Ureter (tissue), 1 donor: ENCODE data around the gene SELENOH. TPM values are rescaled to one million over a fixed set of nuclear protein-coding genes. Genes with fewer than 3 reads are reported as not detected.

Source experiments
- DNase-seq: peaks from one replicate; pipeline ENCODE4 v3.0.0-alpha.2; 2020; ENCODE audit warnings: low spot score
- total RNA-seq: library from RNA; stranded (reverse); gene quantifications from one replicate; pipeline ENCODE4 v1.2.4, GENCODE V29; 2023
- donor health status: DM: yes; HTN: yes; CAD: no.

The SELENOH gene
- total RNA-seq, 1 donor from 2014 or later = 111 TPM

DNA sequence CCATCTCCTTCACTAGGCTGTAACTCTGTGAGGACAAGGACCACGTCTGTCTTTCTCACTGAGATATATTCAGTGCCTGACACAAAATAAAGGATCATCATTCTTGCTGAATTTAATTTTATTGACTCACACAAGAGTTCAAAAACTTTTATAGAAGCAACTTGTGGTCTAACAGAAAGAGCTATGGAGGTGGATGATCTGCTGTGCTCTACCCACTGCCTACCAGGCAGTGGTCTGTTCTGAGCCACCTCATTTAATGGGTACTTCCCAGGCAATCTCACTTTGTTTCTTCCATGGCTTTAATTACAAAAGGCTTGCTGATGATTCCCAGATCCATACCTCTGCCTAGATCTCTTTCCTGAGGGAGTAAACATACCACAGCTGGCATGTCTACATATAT, 5.6 kb downstream of the SELENOH start:
- DNase-seq = no peak

DNA sequence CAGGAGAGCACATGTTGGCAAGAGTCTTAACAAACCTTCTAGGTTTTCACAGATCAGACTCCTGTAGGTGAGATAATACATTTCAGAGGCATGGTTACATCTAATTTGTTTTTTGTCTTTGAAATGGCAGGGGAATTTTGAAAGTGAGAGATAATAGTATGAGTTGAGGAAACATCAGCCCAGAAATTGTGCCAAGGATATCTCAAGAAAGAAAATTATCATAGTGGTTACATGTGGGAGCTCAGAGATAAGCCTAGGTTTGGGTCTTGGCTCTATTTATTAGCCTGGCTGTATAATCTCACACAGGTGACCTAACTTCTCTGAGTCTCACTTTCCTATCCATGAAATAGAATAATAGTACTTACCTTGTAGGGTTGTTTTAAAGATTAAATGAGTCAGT, 9.9 kb downstream of the SELENOH start:
- DNase-seq = no peak

DNA sequence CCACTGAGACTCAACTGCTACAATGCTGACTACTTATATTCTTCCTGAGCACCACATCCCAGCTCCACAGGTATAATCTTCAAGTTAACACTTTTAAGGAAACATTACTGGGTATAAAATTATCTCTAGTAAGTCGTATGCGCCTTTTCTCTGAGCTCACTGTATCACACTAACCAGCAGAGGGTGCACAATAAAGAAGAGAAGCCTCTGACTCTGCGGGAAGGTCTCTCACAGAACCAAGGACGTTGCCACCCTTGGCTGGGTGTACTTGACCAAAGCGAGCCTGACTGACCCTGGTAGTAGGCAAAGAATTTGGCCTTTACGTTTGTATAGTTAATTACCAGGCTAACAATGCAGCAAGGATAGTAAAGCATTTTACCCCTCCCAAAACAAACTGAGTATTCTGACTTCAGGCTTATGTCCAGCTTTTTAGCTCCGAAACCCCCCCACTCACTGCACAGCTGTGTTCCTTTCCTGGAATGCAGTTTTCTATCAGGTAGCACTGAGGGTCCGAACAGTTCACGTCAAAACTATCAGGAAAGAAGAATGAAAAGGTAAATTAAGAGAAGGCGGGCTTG, 10.5 kb downstream of the SELENOH start, which contains the start of gene BTBD18:
BTBD18 (minus strand) TSS at position 144 of the 578 bp plus-strand sequence. CDS start 631 bp downstream, outside the sequence.
- no peak for DNase-seq

DNA sequence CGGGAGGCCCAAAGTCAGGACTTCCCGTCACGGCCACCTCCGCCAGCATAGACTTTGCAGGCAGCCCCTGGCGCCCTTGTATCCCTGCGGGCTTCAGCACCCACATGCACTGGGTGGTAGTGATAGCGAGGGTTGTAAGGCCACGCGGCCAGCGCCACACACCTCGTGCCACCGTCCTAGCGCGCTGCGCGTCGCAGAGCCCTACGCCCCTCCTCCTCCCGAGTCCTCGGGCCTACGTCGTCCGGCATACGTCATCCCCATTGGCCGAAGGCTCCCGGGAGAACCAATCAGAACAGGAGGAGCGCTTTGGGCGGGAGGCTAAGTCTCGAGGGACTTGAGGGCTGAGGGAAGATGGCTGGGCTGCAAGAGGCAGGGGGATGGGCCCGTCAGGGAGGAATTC, 11.7 kb downstream of the SELENOH start:
- no peak for DNase-seq

DNA sequence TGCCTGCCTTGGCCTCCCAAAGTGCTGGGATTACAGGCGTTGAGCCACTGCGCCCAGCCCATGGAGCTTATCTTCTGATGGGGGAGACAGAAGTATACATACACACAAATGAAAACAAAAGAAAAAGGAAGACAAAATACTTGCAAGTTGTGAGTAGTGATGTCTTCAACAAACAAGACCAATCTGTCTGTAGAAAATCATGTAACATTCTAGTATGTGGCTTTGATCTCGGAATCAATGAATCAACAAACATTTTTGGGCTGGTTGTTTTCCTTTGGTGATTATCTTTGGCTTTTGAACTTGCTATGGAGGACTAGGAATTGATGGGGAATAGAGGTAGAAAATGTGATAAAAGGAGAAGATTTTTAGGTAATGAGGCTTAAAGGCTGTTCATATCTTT, 16.9 kb downstream of the SELENOH start:
- DNase-seq = no peak

DNA sequence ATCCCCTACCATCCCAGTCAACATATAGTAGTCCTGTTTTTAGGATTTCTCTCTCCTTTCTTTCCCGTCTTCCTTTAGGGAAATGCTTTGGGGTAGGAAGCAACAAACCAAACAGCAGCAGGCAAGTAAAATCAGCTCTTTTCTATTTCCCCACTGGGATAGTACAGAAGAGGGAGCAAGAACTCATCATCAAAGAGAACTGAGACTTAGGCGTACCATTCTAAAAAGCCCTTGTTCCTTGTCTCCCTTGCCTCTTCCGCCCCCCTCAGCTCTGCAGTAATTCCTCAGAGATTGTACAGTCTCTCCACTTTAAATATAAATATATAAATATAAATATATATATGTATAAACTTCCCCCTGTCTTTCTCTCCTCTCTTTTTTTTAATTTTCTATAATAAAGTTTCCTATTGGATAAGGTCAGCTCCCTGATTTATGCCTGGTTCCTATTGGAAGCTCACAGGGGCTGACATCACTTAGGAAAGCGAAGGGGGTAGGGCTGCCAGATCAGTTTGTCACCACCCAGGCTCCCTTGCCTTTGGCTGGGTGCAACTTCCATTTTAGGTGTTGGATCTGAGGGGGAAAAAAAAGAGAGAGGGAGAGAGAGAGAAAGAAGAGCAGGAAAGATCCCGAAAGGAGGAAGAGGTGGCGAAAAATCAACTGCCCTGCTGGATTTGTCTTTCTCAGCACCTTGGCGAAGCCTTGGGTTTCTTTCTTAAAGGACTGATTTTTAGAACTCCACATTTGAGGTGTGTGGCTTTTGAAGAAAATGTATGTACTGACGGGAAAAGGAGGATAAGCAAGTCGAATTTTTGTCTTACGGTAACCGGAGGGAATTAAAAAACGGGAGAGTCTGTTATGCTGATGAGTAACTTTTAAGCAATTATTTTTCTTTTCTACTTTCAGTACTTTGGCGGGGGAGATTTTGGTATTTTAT, 20.3 kb downstream of the SELENOH start, which contains the start of gene CTNND1:
CTNND1 (plus strand) TSS at position 502 of the 934 bp plus-strand sequence. CDS start 29,677 bp downstream, outside the sequence.
- peak; percentile 93 for DNase-seq

DNA sequence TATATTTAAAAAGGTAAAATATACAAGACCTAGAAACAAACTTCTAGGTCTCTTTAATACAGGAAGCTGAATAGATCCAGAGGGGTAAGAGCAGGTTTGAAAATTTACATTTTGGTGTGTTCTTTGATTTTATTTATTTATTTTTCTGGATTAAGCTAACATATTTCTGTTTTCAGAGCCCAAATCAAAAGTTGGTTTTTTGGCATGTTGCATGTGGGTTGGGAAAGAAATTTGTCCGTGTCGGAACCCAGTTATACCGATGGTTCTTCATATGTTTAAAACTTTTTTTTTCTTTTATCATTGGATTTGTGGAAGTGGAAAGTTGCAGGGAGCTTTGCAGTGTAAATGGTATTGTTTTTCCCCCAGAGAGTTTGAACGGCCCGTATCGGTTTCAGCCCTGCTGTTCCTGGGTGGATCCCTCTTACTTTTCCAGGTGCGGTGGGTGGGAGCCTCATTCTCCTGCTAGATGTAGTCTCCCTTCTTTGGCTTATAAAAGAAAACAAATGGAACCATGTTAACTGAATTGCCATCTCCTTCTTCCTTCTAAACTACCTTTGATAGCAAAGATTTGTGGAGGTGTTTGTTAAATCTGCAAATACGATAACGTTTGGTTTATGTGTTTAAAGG, 21.1 kb downstream of the SELENOH start:
- no peak for DNase-seq

DNA sequence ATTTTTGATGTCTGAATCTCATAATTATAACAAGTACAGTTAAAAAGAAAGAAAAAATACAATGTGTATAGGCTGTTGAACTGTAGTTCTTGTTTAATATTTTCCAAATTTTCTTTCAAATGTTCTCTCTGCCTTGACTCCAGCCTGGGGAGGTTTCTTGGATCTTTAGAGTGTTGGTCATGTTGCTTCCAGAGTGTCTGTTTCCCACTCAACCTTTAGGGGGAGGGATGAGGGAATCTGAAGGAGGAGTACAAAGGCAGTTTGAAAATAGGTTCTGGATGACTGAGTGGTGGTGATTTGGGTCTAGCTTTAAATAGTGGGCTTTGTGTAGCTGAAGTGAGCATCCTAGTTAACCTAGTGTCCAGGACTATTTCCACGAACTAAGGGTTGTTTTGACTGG, 22.3 kb downstream of the SELENOH start:
- no peak for DNase-seq

DNA sequence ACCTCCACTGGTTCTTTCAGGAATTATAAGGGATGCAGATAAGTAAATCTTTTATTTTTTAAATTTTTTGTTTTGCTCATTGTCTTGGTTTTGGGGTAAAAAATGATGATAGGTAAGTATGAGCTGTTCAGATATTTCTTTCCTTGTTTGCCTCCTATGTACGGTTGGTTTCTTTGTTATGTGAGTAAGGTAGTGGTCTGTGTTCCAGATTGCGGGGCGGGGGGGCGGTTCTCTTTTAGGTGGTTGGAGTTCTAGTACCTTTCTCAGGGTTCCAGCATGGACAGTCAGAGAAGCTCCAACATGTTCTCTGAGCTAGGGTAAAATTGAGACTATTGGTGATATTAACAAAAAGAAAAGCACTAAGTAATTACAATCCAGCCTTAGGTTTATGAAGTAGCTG, 22.7 kb downstream of the SELENOH start:
- no peak for DNase-seq

DNA sequence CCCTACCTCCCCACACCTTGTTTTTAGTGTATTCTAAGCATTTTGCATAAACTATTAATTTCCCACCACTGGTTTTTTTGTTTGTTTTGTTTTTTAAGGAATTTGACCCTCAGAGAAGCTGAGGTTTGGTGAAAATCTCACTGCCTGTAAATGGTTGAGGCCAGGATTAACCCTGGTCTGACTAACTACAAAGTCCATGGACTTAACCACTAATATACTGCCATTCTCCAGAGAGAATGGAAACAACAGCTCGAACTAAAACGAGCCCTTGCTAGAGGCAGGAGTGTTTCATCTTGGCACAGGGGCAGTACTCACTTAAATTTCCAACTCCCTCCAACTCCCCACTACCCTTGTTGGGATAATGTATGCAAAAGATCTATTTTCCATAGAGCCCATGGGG, 23.3 kb downstream of the SELENOH start:
- no peak for DNase-seq

DNA sequence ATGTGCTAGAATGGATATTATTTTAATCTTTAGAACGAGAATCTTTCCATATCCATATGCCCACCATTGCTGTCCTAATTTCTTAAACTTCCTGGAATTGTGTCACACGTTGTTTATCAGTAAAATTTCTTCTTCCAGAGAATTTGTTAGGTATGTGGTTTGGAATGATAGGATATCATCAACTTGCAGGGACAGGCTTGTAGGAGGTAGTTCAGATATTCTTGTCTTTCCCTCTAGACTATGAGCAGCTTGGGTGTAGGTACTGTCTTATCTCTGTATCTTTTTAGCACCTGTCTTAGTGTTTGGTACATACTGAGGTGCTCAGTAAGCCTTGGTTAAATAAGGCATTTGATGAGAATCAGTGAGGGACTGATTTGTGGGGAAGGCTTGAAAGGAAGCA, 23.7 kb downstream of the SELENOH start:
- DNase-seq = no peak

DNA sequence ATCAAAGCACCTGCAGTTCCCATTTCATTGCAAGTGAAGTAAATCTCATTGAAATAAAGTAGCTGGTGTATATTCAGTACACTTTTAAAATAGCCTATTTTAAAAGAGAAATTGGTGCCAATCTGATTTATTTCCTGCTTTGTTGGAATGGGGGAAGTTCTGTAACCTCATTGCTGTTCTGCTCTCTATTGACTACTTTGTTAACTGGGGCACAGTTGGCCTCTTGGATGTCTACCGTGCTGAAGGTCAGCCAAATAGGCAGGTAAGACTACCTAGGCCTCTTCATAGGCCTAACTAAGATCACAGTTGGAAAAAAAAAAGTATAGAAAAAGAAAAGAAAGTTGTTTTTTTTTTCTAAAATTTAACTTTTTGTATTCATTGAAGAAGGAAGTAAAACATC, 29.5 kb downstream of the SELENOH start:
- no peak for DNase-seq

DNA sequence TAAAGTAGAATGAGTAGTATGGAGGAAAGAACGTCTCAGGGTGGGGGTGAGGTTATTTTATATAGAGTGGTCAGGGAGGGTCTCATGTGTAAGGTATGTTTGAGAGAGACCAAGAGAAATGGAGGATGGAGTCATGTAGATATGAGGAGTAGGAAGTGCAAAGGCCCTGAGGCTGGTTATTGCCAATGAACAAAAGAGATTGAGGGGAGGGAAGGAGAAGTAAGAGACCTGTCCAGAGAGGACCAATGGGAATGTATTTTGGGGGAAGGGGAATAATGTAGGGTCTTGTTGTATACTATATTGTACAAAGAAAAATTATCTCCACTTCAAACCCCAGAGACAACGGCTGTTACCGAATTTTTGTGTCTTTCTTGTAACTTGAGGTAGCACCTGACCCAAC, 30.1 kb downstream of the SELENOH start:
- DNase-seq = no peak

DNA sequence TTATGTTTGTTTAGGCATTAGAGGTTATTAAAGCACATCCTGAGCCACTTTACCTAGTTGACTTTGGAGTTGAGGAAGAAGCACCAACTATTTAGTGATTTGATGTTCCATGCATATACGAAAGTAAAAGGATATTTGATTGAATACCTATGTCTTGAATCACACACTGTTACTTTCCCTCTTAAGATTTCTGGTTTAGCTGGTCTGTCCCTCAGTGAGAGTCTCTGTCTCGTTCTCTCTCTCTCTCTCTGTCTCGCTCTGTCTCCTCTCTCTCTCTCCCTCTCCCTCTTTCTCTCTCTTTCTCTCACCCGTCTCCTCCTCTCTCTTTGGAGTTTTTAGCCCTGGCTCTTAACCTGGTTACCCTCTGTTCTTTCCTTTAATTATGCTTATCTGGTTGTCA, 31.3 kb downstream of the SELENOH start:
- DNase-seq = no peak

DNA sequence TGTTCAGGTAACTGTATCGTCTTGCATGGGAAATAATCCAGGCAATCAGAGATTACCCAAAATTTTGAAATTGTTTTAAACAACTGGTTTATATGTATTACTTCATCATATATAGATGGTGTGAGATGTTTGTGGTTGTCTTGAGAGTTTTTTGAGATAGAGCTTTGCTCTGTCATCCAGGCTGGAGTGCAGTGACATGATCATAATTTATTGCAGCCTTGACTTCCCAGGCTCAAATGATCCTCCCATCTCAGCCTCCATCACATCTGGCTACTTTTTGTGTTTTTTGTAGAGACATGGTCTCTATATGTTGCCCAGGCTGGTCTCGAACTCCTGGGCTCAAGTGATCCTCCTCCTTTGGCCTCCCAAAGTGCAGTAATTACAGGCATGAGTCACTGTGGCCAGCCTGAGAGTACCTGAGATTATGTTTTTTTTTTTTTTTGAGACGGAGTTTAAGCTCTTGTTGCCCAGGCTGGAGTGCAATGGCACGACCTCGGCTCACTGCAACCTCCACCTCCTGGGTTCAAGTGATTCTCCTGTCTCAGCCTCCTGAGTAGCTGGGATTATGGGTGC, 31.8 kb downstream of the SELENOH start:
- no peak for DNase-seq

DNA sequence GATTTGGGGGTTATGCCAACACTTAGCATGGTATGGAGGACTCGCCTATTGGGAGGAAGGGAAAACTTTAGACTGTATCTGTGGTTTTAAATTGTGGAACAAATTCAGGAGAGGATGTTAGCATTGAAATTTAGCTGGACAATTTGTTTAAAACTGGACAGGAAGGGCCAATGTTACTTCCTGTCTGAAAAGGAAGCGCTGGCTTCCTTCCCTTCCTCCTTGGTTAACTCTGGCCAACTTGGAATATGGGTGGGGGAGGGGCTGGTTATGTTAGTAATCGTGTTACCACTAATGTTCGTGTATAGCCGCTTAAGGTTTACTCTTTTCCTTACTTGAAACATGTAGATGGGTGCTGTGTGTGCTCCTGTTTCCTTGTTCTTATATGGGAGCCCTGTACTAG, 34.2 kb downstream of the SELENOH start:
- no peak for DNase-seq

DNA sequence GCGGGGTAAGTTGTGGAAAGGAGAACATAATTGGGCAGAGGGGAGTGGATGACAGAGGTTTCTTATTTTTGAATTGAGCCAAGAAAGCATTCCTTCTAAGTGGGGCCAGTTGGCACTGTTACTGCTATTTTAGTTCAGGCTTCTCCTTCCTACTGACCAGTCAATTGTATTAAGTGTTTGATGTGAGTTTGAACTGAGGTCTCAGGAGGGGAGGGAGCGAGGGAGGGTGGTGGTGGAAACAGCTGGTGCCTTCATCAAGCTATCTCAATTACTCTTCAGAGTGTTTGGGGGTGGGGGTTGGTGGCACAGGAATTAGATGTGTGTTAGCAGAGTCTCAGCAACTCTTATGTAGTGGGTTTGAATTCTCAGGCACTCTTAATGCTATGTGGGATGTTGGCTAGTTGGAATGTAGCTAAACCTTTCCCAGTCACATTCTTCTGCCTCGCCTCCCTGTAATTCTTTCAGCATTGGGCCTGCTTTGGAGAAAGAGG, 34.8 kb downstream of the SELENOH start:
- no peak for DNase-seq

DNA sequence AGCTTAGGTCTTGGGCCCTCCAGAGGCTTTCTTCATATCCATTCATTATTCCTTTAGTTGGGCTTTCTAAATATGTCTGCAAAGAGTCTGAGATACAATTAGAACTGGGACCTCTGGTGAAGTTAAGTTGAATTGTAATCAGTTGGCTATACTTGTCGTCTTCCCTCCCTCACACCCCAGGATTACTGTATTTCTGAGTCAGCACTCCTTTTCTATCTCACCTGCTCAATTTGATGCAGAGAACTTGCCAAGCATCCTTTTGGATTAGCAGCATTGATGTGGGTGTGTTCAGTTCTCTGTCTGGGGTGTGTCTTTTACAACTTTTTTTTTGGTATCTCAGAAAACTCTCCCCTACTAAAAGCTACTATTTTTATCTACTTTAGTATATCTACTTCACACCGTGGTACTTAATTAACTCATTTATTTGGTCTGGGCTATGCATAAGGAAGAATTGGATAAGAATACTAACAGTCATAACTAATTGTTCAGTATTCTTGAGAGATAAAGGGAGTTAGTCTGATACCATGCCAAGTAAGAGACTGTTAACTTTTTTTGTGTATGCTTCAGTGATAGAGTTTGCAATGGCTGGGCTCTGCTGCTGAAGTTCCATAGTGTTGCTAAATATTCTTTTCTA, 35.4 kb downstream of the SELENOH start:
- no peak for DNase-seq

DNA sequence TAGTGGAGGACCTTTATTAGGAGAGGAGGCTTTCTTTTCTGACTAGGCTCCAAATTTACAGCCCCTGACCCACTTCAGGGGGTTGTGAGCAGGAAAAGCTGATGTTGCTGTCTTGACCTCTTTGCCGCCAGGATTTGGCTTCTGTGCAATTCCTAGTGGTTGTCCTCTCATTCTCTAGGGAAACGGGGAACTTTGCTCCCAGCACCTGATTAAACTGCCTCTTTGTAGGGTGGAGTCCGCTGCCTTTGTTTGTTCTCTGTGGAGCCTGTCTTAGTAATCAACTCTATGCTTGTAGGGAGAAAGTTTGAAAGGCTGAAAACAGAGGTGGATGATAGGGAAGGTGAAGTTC, 36.7 kb downstream of the SELENOH start:
- DNase-seq = no peak

DNA sequence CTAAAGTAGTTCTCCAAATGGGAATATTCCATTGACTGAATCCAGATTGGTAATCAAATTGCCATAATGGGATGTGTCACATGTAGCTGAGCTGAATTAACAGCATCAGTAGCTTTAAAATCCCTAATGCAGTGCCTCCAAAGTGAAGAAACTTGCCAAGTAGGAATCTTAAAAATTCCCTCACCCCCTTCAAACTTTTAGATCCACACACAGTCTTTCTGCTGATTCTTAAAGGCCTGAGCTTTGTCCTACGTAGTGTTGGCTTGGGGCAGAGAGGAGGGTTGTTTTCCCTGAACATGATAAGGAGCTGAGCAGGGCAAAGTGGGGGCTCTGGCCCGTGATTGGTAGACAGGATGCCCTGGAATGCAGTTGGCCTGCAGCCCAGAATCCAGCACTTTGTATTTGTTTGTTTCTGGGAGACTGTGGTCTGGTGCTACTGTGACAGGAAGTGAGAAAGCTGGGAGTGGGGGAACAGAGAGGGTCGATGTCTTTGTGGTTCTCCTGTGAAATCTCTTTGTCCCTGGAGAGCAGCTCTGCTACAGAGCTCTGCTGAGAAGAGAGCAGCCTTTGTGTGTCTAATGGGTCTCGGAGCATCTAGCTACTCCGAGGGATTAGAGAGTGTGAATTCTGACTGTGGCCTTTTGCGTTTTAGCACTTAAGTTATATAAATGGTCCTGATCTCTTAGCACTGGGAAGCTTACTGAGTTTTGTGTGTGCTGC, 37.2 kb downstream of the SELENOH start:
- DNase-seq = peak; percentile 91

DNA sequence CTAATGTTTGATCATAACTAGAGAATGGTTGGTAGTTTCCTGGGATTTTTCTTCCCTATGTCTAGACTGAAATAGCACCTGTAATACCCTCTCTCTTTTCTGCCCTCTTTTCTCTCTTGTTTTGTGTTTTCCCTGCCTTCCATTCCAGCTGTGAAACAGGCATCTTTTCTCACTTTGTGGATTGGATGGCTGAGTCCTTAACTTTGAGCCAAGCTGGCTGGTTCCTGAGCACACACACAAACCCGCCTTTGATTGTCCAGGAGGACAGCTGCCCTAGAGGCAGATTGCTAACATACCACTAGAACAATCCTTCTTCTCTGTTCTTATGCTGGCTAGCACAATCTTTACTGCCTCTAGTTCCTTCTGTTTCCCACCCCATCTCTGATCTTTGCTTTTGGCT, 38.0 kb downstream of the SELENOH start:
- DNase-seq = no peak
